ENCODE measurements around the gene B4GALT1. TPM values are rescaled to one million over a fixed set of nuclear protein-coding genes. Genes with fewer than 3 reads are reported as not detected.
A peak's percentile ranks its signal among the peaks of the same experiment; 100 is the strongest.

The B4GALT1 gene
- total RNA-seq, 4 donors from 2014 or later, result 13.1 to 66.3 (median 37.1) TPM

- H3K9me3 ChIP-seq, result no peaks in the 10 kb centered on the region
- H3K4me1 ChIP-seq, result peaks cover 0 to 6% of the 10 kb centered on the region in 2 donors
- no peak overlapping the region for H3K27ac ChIP-seq
- TF ChIP-seq POLR2A (IDR thresholded peaks at IDR 0.05) (no peak), CTCF (IDR thresholded peaks at IDR 0.05) (no peak)
- no peaks in the 10 kb centered on the region for H3K36me3 ChIP-seq
- no peak for DNase-seq
- intact Hi-C loops (cut with DNase I; ENCODE audit: low total_unique reads), result no loop called here
- H3K4me3 ChIP-seq, result no peak overlapping the region
- H3K27me3 ChIP-seq, result no peaks in the 10 kb centered on the region
Measured at GRCh38 chr9:33110686-33111085, 56.5 kb downstream of the B4GALT1 start.

- Histone ChIP-seq H3K36me3 (no peaks in the 10 kb centered on the region), H3K4me3 (no peak overlapping the region), H3K27me3 (no peaks in the 10 kb centered on the region), H3K27ac (no peak overlapping the region), H3K4me1 (peaks cover 0 to 6% of the 10 kb centered on the region in 2 donors), H3K9me3 (no peaks in the 10 kb centered on the region)
- DNase-seq, result no peak
- TF ChIP-seq POLR2A (IDR thresholded peaks at IDR 0.05) (no peak), CTCF (IDR thresholded peaks at IDR 0.05) (no peak)
- intact Hi-C loops (cut with DNase I; ENCODE audit: low total_unique reads), result no loop called here
Measured at GRCh38 chr9:33109850-33110595, 57.1 kb downstream of the B4GALT1 start.

- peaks cover 0 to 6% of the 10 kb centered on the region in 2 donors for H3K4me1 ChIP-seq
- no peak overlapping the region for H3K4me3 ChIP-seq
- H3K36me3 ChIP-seq, result no peaks in the 10 kb centered on the region
- no peaks in the 10 kb centered on the region for H3K9me3 ChIP-seq
- DNase-seq, result no peak
- H3K27ac ChIP-seq, result no peak overlapping the region
- H3K27me3 ChIP-seq, result no peaks in the 10 kb centered on the region
- intact Hi-C loops (cut with DNase I; ENCODE audit: low total_unique reads), result no loop called here
- TF ChIP-seq POLR2A (IDR thresholded peaks at IDR 0.05) (no peak), CTCF (IDR thresholded peaks at IDR 0.05) (no peak)
Measured at GRCh38 chr9:33109097-33109496, 58.0 kb downstream of the B4GALT1 start.

GRCh38 chr9:33108472-33108871 is 58.7 kb downstream of the B4GALT1 start:
- intact Hi-C loops (cut with DNase I; ENCODE audit: low total_unique reads), result no loop called here
- TF ChIP-seq CTCF (IDR thresholded peaks at IDR 0.05) (no peak), POLR2A (IDR thresholded peaks at IDR 0.05) (no peak)
- H3K9me3 ChIP-seq, result no peaks in the 10 kb centered on the region
- H3K27me3 ChIP-seq, result no peaks in the 10 kb centered on the region
- peaks cover 0 to 6% of the 10 kb centered on the region in 2 donors for H3K4me1 ChIP-seq
- H3K4me3 ChIP-seq, result no peak overlapping the region
- DNase-seq, result no peak
- H3K36me3 ChIP-seq, result no peaks in the 10 kb centered on the region
- no peak overlapping the region for H3K27ac ChIP-seq

- Histone ChIP-seq H3K4me3 (no peak overlapping the region), H3K27me3 (no peaks in the 10 kb centered on the region), H3K36me3 (no peaks in the 10 kb centered on the region), H3K27ac (peak overlapping the region; percentile 52 to 78), H3K9me3 (no peaks in the 10 kb centered on the region), H3K4me1 (peaks cover 0 to 6% of the 10 kb centered on the region in 2 donors)
- TF ChIP-seq CTCF (IDR thresholded peaks at IDR 0.05) (no peak), POLR2A (IDR thresholded peaks at IDR 0.05) (no peak)
- intact Hi-C loops (cut with DNase I; ENCODE audit: low total_unique reads), result no loop called here
- no peak for DNase-seq
Measured at GRCh38 chr9:33107762-33108161, 59.4 kb downstream of the B4GALT1 start.

Data from uterus (tissue), 4 donors.